ENCODE data around the gene CAMSAP2.

The CAMSAP2 gene

GRCh38 chr1:200774735-200775444 lies 36.2 kb downstream of the CAMSAP2 start:
- TF ChIP-seq, protein P1, sequence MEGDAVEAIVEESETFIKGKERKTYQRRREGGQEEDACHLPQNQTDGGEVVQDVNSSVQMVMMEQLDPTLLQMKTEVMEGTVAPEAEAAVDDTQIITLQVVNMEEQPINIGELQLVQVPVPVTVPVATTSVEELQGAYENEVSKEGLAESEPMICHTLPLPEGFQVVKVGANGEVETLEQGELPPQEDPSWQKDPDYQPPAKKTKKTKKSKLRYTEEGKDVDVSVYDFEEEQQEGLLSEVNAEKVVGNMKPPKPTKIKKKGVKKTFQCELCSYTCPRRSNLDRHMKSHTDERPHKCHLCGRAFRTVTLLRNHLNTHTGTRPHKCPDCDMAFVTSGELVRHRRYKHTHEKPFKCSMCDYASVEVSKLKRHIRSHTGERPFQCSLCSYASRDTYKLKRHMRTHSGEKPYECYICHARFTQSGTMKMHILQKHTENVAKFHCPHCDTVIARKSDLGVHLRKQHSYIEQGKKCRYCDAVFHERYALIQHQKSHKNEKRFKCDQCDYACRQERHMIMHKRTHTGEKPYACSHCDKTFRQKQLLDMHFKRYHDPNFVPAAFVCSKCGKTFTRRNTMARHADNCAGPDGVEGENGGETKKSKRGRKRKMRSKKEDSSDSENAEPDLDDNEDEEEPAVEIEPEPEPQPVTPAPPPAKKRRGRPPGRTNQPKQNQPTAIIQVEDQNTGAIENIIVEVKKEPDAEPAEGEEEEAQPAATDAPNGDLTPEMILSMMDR (IDR thresholded peaks at IDR 0.05; ENCODE audit: borderline replicate concordance, insufficient read depth, low read depth, low read length) = no peak
- no peak overlapping the region for H3K4me3 ChIP-seq (ENCODE audit: low read depth, low read length)

GRCh38 chr1:200775850-200776249 lies 37.2 kb downstream of the CAMSAP2 start:
- TF ChIP-seq, protein P1 (IDR thresholded peaks at IDR 0.05; ENCODE audit: borderline replicate concordance, insufficient read depth, low read depth, low read length) = no peak
- H3K4me3 ChIP-seq (ENCODE audit: low read depth, low read length) = no peak overlapping the region

DNA sequence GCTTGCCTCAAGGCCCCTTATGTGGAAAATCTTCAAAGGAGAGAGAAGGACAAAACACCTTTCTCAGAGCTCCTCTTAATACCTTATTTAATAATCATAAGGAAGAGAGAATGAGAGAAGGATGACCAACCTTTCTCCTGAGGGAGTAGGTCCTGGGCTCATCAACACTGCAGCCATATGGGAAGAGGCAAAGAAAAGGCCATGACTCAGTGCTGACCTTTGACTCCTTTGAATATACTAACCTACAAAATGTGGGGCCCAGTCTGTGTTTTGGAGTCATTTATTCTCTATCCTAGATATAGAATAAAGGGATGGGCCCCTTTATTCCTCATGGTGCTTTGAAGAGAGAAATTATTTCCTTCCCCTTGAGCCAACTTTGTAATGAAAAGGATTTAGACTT lies 38.3 kb downstream of the CAMSAP2 start:
- TF ChIP-seq, protein P1 (IDR thresholded peaks at IDR 0.05; ENCODE audit: borderline replicate concordance, insufficient read depth, low read depth, low read length) = no peak
- no peak overlapping the region for H3K4me3 ChIP-seq (ENCODE audit: low read depth, low read length)

- no peak overlapping the region for H3K4me3 ChIP-seq (ENCODE audit: low read depth, low read length)
- TF ChIP-seq, protein P1 (IDR thresholded peaks at IDR 0.05; ENCODE audit: borderline replicate concordance, insufficient read depth, low read depth, low read length) = no peak
These were observed 40.1 kb downstream of the CAMSAP2 start for GRCh38 chr1:200778766-200779165.

- no peak overlapping the region for H3K4me3 ChIP-seq (ENCODE audit: low read depth, low read length)
- TF ChIP-seq, protein P1 (IDR thresholded peaks at IDR 0.05; ENCODE audit: borderline replicate concordance, insufficient read depth, low read depth, low read length) = no peak
These were observed 40.6 kb downstream of the CAMSAP2 start for GRCh38 chr1:200779326-200779725.

- H3K4me3 ChIP-seq (ENCODE audit: low read depth, low read length) = no peak overlapping the region
- TF ChIP-seq, protein P1 (IDR thresholded peaks at IDR 0.05; ENCODE audit: borderline replicate concordance, insufficient read depth, low read depth, low read length) = no peak
These were observed 42.1 kb downstream of the CAMSAP2 start for GRCh38 chr1:200780545-200781369.

Data from GM12875 (cell line).